ENCODE results near the gene SAMD10.

GRCh38 chr20:63940071-63940471 lies 39.4 kb downstream of the SAMD10 start:
- TF ChIP-seq CTCF (IDR thresholded peaks at IDR 0.05) (no peak), ZFX (IDR thresholded peaks at IDR 0.05; ENCODE audit: borderline replicate concordance) (no peak)

Measured in 22Rv1 (cell line).